ENCODE results near the gene SARDH. TPM values are rescaled to one million over a fixed set of nuclear protein-coding genes. Genes with fewer than 3 reads are reported as not detected.

The SARDH gene
- total RNA-seq, 1 donor from 2014 or later: 0.56 TPM

- Mint-ChIP-seq H3K27me3 (ENCODE audit: unreplicated experiment) (peaks cover 27% of the 10 kb centered on the region), H3K36me3 (ENCODE audit: unreplicated experiment) (no peaks in the 10 kb centered on the region), H3K4me3 (ENCODE audit: unreplicated experiment) (no peak overlapping the region), H3K9me3 (ENCODE audit: unreplicated experiment) (no peaks in the 10 kb centered on the region), H3K4me1 (ENCODE audit: unreplicated experiment) (peaks cover 9% of the 10 kb centered on the region), H3K27ac (ENCODE audit: unreplicated experiment) (no peak overlapping the region)
- DNase-seq (ENCODE audit: extremely low spot score, unreplicated experiment): no peak
- TF ChIP-seq, protein P1, sequence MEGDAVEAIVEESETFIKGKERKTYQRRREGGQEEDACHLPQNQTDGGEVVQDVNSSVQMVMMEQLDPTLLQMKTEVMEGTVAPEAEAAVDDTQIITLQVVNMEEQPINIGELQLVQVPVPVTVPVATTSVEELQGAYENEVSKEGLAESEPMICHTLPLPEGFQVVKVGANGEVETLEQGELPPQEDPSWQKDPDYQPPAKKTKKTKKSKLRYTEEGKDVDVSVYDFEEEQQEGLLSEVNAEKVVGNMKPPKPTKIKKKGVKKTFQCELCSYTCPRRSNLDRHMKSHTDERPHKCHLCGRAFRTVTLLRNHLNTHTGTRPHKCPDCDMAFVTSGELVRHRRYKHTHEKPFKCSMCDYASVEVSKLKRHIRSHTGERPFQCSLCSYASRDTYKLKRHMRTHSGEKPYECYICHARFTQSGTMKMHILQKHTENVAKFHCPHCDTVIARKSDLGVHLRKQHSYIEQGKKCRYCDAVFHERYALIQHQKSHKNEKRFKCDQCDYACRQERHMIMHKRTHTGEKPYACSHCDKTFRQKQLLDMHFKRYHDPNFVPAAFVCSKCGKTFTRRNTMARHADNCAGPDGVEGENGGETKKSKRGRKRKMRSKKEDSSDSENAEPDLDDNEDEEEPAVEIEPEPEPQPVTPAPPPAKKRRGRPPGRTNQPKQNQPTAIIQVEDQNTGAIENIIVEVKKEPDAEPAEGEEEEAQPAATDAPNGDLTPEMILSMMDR (IDR thresholded peaks at IDR 0.05): no peak
These were observed 64.9 kb downstream of the SARDH start for GRCh38 chr9:133673258-133673655.

- Mint-ChIP-seq H3K9me3 (ENCODE audit: unreplicated experiment) (no peaks in the 10 kb centered on the region), H3K27ac (ENCODE audit: unreplicated experiment) (no peak overlapping the region), H3K36me3 (ENCODE audit: unreplicated experiment) (no peaks in the 10 kb centered on the region), H3K4me1 (ENCODE audit: unreplicated experiment) (peaks cover 9% of the 10 kb centered on the region), H3K27me3 (ENCODE audit: unreplicated experiment) (peaks cover 27% of the 10 kb centered on the region), H3K4me3 (ENCODE audit: unreplicated experiment) (no peak overlapping the region)
- no peak for DNase-seq (ENCODE audit: extremely low spot score, unreplicated experiment)
- TF ChIP-seq, protein P1 (IDR thresholded peaks at IDR 0.05): no peak
These were observed 65.5 kb downstream of the SARDH start for GRCh38 chr9:133672503-133673257.

DNA sequence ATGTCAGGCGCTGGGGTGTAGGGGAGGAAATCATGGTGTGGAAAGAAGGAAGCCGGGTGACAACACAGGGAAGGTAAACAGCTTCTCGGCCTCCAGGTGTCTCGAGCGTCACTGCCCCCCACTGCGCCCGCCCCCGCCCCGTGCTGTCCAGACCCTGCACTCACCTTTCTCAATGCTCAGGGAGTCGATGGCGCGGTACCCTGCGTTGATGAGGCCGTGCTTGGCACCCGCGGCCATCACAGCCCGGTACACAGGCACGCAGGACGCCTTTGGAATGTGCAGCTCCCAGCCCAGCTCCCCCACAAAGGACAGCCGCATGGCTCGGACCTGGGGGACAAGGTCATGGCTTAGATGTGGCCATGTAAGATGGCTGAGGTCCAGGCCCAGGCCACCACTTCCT is 66.8 kb downstream of the SARDH start:
- TF ChIP-seq, protein P1 (IDR thresholded peaks at IDR 0.05): no peak
- no peak overlapping the region for H3K4me3 Mint-ChIP-seq (ENCODE audit: unreplicated experiment)
- H3K27me3 Mint-ChIP-seq (ENCODE audit: unreplicated experiment): peaks cover 26% of the 10 kb centered on the region
- no peak for DNase-seq (ENCODE audit: extremely low spot score, unreplicated experiment)
- H3K4me1 Mint-ChIP-seq (ENCODE audit: unreplicated experiment): peaks cover 9% of the 10 kb centered on the region
- no peak overlapping the region for H3K27ac Mint-ChIP-seq (ENCODE audit: unreplicated experiment)
- no peaks in the 10 kb centered on the region for H3K9me3 Mint-ChIP-seq (ENCODE audit: unreplicated experiment)
- H3K36me3 Mint-ChIP-seq (ENCODE audit: unreplicated experiment): no peaks in the 10 kb centered on the region

GRCh38 chr9:133670466-133670865 is 67.7 kb downstream of the SARDH start:
- H3K27me3 Mint-ChIP-seq (ENCODE audit: unreplicated experiment): peaks cover 19% of the 10 kb centered on the region
- no peak for DNase-seq (ENCODE audit: extremely low spot score, unreplicated experiment)
- peaks cover 9% of the 10 kb centered on the region for H3K4me1 Mint-ChIP-seq (ENCODE audit: unreplicated experiment)
- H3K27ac Mint-ChIP-seq (ENCODE audit: unreplicated experiment): no peak overlapping the region
- no peak overlapping the region for H3K4me3 Mint-ChIP-seq (ENCODE audit: unreplicated experiment)
- no peaks in the 10 kb centered on the region for H3K36me3 Mint-ChIP-seq (ENCODE audit: unreplicated experiment)
- no peaks in the 10 kb centered on the region for H3K9me3 Mint-ChIP-seq (ENCODE audit: unreplicated experiment)
- TF ChIP-seq, protein P1 (IDR thresholded peaks at IDR 0.05): no peak

DNA sequence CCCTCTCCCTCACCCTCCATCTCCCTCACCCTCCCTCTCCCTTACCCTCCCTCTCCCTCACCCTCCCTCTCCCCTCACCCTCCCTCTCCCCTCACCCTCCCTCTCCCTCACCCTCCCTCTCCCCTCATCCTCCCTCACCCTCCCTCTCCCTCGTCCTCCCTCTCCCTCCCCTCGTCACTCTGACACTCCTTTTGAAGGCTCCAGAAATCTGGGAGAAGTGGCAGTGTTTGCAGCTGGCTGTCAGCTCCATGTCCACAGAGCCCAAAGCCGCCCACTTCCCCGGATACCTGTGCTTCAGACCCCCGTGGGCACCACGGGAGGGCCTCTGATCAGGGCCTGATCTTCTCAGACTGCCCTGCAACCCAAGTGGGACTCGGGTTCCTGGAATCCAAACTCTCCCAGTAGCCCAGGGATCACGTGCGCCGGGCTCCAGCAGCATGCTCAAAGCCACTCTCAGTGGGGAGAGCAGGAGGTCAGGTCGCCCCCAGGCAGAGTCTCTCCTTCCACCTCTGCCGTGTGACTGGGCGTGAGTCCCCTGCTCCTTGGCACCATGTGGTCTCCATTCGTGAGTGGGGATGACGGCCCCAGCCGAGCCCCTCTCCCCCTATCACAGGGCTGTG is 68.9 kb downstream of the SARDH start:
- DNase-seq (ENCODE audit: extremely low spot score, unreplicated experiment): no peak
- no peaks in the 10 kb centered on the region for H3K36me3 Mint-ChIP-seq (ENCODE audit: unreplicated experiment)
- H3K27ac Mint-ChIP-seq (ENCODE audit: unreplicated experiment): no peak overlapping the region
- TF ChIP-seq, protein P1 (IDR thresholded peaks at IDR 0.05): no peak
- H3K27me3 Mint-ChIP-seq (ENCODE audit: unreplicated experiment): peaks cover 13% of the 10 kb centered on the region
- peaks cover 9% of the 10 kb centered on the region for H3K4me1 Mint-ChIP-seq (ENCODE audit: unreplicated experiment)
- H3K9me3 Mint-ChIP-seq (ENCODE audit: unreplicated experiment): no peaks in the 10 kb centered on the region
- H3K4me3 Mint-ChIP-seq (ENCODE audit: unreplicated experiment): no peak overlapping the region
